IPS DF 4.7 (cell line): ENCODE results near the gene RPS27L.

Source experiments
- DNase-seq: peaks from one replicate; pipeline ENCODE4 v3.0.0-alpha.2; 2013; ENCODE audit warnings: low spot score; ENCODE audit errors: extremely low read depth

Gene RPS27L

GRCh38 chr15:63157118-63157843 lies at the start of gene RPS27L:
TSS of gene RPS27L (minus strand) at chr15:63157477. CDS start at chr15:63157405, 72 bp downstream.
- no peak for DNase-seq

- DNase-seq = no peak
Measured at GRCh38 chr15:63206079-63206478, 48.8 kb upstream of the RPS27L start.

DNA sequence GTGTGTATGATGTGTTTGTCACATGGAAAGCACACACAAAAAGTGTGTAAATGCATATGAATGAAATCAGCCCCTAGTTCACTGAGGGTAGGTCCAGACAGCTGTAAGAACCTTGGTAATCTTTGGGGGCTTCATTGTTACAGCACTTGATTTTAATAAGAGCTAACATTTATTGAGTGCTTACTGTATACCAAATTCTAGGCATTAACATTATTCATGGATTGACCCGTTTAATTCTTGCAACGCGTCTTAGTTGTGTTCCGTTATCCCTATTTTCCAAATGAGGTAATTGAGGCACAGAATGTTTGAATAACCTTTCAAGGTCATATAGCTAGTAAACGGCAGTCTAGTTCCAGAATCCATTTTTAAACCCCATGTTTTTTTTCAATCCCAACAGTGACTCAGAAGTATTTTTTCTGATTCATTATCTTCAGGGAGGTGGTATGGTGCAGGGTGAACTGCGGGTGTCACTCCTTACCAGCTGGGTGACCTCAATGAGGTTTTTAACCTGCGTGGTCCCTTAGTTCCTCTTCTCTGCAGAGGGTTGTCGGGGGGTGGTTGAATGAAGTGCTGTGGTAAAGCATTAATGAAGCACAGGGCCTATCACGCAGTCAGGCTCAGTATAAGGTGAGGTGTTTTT lies 46.3 kb upstream of the RPS27L start:
- no peak for DNase-seq

DNA sequence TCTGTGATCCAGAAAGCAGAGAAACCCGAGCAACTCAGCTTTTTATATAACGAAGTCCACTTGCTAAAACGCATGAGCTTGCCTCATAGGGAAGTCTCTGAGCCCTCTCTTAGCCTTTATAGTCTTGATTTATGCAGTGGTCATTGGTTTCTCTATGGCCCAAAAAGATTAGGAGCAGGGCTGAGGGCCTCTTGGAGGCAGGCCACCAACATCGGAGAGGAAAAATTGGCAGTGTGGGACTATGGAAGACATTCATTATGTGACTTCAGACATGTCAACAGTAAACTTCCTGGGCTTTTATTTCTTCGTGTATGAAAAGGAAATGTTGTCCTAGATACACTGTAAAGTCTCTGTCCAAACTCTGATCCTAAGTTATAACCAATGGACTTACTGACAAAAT lies 45.6 kb upstream of the RPS27L start:
- no peak for DNase-seq

DNA sequence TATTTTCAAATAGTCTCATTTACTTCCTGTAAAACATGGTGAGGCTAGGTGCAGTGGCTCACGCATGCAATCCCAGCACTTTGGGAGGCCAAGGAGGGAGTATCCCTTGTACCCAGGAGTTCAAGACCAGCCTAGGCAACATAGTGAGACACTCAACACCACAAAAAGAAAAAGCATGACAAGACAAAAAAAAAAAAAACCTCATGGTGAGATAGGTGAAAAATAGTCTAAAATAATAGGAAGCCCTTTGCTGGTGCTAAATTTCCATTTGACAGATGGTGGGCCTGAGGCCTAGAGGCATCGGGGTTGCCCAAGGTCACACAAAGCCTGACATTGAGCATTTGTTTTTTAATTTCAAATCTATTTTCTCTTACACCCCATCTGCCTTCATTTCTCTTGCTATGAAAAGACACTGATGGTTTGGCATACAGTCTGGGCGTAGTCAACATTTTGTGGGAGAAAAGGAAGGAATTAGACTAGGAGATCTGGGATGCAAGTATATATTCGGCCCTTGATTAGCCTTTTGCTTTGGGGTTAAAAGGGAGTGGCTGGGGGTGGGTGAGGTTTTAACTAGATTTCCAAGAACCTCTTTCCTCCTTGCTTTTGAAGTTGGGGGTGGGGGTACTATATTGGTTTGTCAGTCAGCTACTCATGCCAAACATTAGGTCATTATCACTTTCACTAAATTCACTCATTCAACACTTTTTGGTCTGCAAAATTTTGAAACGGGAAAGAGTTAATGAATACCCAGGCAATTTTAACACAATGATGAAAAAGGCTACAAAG lies 43.4 kb upstream of the RPS27L start:
- no peak for DNase-seq

DNA sequence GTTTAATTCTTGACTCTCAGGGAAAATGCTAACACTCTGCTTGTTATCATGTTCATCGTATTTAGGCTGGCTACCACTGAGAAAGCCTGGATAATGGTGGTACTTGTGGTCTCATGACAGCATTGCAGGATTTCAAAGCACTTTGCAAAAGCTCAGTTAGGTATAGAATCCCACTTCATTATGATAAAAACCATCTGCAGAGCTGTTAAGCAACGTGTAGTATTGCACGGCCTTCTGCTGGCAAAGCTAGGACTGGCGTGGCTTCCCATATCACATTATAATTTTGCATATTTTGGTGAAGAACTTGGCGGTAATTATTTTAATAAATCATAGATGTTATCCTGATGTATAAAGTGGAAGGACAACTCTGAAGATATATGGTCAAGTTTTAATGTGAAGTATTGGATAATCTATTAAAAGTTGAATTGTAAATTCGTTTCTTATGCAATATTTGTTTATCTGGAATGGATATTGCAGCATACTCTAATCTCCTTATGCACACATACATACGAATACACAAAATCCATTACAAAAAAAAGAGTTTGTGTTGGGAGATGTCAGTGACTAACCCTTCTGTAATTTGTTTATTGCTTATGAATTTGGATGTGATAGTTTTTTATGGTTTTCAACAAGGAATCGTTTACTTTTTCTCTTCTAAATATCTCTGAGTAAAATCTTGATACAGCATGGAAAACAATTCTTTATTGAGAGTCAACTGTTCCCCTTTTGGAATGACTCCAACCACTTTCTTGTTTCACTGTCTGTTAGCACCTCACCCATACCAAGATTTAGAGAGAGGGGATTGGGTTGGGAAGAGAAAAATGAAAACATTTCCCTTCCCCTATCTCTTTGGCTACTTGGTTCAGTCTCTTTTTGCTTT lies 41.3 kb upstream of the RPS27L start:
- no peak for DNase-seq

DNA sequence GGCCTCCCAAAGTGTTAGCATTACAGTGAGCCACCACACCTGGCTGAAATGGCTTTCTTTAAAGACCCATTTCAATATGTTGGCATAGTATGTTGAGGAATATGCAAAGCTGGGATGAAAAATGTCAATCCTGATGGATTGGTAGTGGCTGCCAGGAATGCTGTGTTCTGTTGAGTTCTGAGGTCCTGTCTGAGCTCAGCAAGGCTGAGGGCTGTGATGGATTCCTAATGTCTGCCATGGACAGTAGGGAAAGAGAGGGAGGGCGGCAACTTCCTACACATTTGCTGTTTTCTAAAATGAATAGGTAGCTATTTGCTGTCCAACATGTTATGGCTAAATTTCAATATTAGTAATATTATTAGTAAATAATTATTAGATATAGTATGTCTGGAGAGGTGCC lies 40.3 kb upstream of the RPS27L start:
- no peak for DNase-seq

DNA sequence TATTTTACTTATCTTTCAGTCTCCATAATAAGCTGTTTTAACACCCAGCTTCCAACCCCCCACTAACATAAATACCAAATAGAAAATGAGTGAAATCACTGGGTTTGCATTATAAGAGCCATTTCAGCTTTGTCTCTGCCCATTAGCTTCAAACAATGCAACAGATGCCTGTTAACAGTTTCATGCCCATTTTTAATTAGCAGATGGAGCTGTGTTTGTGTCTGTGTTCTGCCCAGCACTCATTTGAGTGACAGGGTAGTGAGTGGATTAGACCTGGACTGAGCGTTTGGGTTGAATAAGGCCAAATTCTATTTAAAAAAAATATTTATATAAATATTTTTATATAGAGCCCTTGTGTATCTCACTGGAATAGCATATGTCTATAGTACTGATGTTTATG lies 39.6 kb upstream of the RPS27L start:
- no peak for DNase-seq

DNA sequence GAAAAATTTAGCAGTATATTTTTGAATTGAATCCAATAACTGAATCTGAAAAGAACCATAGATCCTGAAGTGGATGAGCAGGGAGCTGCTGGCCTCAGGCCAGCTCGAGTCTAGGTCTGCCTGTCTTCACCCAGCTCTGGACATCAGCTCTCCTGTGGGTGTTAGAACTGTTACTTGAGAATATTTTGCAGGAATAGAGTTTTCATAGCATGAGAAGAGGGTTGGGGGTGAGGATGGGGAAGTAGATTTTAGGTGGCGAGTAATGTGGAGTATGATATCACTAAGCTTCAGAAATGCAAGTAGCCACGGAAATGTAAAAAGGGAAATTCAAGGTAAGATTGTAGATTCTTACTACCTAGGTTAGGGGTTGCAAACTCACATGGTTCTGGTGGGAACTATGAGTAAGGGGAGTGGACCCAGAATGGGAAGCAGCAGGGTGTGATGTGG lies 38.3 kb upstream of the RPS27L start:
- DNase-seq = no peak

GRCh38 chr15:63194880-63195568 lies 37.7 kb upstream of the RPS27L start:
- DNase-seq = no peak

- DNase-seq = no peak
Measured at GRCh38 chr15:63194302-63194701, 37.0 kb upstream of the RPS27L start.

GRCh38 chr15:63192619-63193206 lies 35.4 kb upstream of the RPS27L start:
- DNase-seq = no peak

DNA sequence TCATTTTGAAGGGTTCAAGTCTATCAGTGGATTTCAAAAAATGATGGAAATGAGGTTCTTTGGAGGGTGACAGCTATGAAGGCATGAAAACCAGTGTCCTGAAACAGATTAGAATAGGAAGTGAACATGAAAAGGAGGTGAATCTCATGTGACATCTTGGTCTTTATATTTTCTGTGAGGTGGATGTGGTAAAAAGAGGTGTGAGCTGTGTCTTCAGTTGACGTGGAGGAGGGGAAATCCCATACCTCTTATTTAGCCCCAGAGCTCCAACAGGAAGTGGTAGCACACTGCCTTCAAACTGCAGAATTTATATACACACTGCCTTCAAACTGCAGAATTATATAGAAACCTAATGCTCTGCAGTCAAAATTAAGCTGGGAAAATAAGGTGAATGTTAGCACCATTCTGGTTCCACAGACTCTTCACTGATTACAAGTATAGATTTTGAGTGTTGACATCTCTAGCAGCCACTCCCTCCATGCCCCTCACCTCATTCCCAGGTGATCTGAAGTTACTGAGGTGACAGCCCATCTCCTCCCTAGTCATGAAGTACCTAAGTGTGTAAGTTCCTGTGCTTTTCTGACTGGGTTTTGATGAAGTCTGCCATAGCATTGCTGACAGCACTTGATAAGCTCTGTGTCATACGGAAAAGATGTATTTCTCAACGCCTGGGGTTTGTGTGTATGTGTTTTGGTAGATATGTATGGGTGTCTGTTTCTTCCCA lies 34.8 kb upstream of the RPS27L start:
- no peak for DNase-seq

DNA sequence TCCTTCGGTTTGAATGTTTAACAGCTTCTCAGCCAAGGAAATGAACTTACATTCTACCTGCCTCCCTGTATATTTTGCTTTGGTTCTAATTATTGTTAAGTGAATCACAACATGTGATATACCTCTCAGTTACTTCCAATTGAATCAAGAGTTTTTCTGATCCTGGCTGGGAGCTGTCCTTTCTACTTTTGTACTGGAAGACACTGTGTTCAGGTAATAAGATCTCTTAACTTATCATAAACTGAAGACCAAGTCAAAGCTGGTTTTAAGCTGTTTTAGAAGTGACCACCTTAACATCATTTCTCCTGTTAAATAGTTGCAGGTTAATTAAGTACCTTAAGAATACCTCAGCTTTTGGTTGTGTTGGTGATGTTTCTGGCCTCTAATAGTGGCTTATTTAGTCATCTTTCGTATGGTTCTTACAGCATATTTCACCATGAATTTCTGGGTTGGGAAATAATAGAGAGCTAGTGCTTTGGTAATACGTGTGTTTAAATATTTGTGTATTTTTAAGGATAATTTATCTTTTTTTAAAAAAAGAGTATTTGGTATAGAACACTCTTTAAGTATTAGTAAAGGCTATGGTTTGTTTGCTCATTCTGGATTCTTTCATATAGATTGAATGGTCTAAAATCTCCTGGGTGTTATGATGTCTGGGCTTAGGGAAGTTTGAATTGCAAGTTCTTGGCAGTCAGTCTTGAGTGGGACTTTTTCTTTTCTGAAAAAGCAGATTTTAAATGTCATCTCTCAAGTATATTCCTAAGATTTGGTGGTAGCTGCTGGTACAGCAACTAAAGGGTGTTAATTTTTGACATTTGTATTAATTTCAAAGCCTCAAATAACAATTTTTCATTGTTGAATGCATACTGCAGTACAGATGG lies 33.7 kb upstream of the RPS27L start:
- no peak for DNase-seq

DNA sequence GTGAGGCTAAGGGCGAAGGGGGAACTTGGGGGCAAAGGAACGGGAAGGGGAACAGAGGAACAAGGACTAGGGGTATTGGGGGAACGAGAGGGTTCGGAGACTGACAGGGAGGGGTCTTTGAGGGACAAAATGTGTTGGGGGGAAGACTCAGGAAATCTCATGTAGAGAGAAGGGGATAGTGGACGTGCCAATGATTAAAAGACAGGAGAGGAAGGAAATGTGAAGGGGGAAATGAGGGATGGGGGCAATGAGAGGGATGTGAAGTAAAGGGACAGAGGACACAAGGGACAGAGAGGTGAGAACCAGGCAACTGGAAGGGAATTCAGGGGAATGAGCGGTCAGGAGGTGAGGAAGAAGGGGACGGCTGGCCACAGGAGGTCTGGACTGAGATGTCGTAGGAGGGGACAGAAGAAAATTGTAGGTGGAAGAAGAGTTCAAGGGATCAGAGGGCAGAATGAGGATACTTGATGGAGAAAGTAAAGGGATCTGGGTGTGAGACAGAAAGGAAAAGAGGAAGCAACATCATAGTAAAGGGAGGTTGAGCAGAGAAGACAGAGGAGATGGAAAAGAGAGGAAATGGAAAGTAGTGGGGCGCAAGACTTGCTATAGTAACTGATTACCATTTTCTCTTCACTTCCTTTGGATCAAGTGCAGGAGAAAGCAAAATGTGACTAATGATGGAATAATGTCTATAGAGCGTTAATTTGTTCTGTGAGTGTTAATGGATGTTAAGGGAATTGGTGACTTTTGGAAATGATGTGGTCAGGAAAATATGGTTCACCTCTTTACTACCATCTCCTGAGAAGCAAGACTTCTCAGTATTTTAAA lies 32.9 kb upstream of the RPS27L start:
- no peak for DNase-seq

DNA sequence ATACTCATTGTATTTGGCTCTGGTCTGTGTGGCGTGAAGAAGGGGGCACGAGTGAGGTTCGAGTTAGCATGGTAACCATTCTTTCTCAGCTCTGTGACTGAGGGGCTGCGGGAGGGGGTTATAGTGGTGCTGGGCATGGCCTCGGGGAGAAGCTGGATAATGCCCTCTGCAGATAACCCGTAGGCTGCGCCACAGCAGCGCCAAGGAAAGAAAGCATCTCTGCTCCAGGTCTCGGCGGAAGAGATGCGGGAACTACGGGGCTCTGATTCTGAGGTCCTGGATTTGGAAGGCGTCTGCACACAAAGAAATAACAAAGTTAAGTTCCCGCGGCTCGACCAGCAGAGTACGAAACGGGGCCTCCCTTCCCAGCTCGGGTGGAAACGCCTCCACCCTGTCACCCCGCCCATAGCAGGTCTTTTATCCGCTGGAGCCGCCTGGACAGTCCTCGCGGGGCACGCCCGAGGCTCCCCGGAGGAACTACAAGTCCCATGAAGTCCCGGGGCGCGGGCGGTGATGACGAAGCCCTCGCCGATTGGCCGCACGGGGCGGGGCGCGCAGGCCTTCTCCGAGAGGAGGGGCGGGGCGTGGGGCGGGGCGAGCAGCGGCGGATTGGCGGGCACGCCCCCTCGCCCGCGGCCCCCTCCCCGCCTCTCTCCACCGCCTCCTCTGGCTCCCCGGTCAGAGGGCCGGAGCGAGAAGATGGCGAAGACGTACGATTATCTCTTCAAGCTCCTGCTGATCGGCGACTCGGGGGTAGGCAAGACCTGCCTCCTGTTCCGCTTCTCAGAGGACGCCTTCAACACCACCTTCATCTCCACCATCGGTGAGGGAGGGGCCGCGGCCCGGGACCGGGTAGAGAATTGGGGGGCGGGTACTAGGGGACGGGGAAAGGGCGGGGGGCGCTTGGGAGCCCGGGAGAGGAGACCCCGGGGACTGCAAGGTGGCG lies 31.9 kb upstream of the RPS27L start, which contains the start of gene RAB8B:
TSS of gene RAB8B (plus strand) at position 681 of the 946 bp plus-strand sequence. CDS start at position 700, 19 bp downstream.
- peak; percentile 66 for DNase-seq
